A549 (cell line): ENCODE data around the gene KREMEN1. TPM values are rescaled to one million over a fixed set of nuclear protein-coding genes. Genes with fewer than 3 reads are reported as not detected.

Source experiments
- ATAC-seq, 2 experiments: fragments of 200-7000 bp in 1 of 2; fragments of >200 bp in 1 of 2; cut with Nextera tagmentation in 1 of 2; cut with Tn5 transposase in 1 of 2; 3 replicates each; pipeline versions ENCODE4 v1.8.0 to v1.9.1; 2018 to 2020; ENCODE audit warnings: mild to moderate bottlenecking in 1 of 2, moderate library complexity in 1 of 2
- CTCF ChIA-PET: fragments of 300-600 bp; sonication (Branson Sonifier 250); formaldehyde crosslinking; extraction: SDS; loops from one replicate; lab custom pipeline; 2021; ENCODE audit warnings: antibody characterized with exemption, inconsistent platforms; lab: Yijun Ruan, JAX
- POLR2A ChIA-PET: fragments of 350-600 bp; formaldehyde crosslinking; extraction: SDS; loops from one replicate; lab custom pipeline; 2021; ENCODE audit warnings: antibody characterized with exemption, inconsistent platforms; lab: Yijun Ruan, JAX
- DNase-seq, 2 experiments: peaks; one replicate each; pipeline versions ENCODE4 v3.0.0 to v3.0.0-alpha.2; 2011 to 2016; ENCODE audit warnings: low read depth in 1 of 2, low spot score in 1 of 2
- FAIRE-seq: peaks from 2 replicates; lab custom pipeline; 2011; peaks lifted over from hg19 to GRCh38; lab: Jason Lieb, UNC
- H3K27ac ChIP-seq, 2 experiments: fragments of >200 bp; sonication (Bioruptor Twin); formaldehyde crosslinking; 3 replicates each; pipeline ENCODE4 v1.5.1; 2016 to 2017
- H3K4me1 ChIP-seq: fragments of >200 bp; sonication (Bioruptor Twin); formaldehyde crosslinking; 3 replicates; pipeline ENCODE4 v1.6.1; 2016
- H3K4me2 ChIP-seq: fragments of >200 bp; sonication (Bioruptor Twin); formaldehyde crosslinking; 3 replicates; pipeline ENCODE4 v1.6.1; 2016
- H3K4me3 ChIP-seq: fragments of >200 bp; sonication (Bioruptor Twin); formaldehyde crosslinking; 3 replicates; pipeline ENCODE4 v1.5.1; 2016
- H3K9me3 ChIP-seq: fragments of >200 bp; sonication (Bioruptor Twin); formaldehyde crosslinking; 3 replicates; pipeline ENCODE4 v1.6.1; 2016
- BHLHE40 ChIP-seq: IDR thresholded peaks from 2 replicates; pipeline ENCODE4 v1.6.1; 2012; ENCODE audit warnings: low read depth, low read length, inconsistent platforms
- CHD2 ChIP-seq: fragments of 150-350 bp; IDR thresholded peaks from 2 replicates; pipeline ENCODE4 v1.6.1; 2014; ENCODE audit warnings: low read length; ENCODE audit not compliant: partially characterized antibody
- EHF ChIP-seq: fragments of 250-450 bp; sonication (Bioruptor Pico); IDR thresholded peaks from 2 replicates; pipeline ENCODE4 v1.5.0; 2020; ENCODE audit warnings: mild to moderate bottlenecking
- EHMT2 ChIP-seq: fragments of 200-600 bp; sonication (generic); IDR thresholded peaks from 2 replicates; pipeline ENCODE4 v1.6.1; 2016; ENCODE audit warnings: antibody characterized with exemption, low read depth, mild to moderate bottlenecking, moderate library complexity
- FOSB ChIP-seq: fragments of 250-450 bp; sonication (Bioruptor Pico); IDR thresholded peaks from 2 replicates; pipeline ENCODE4 v1.5.0; 2020; ENCODE audit warnings: mild to moderate bottlenecking, moderate library complexity
- FOSL2 ChIP-seq, 2 experiments: fragments of 450-650 bp in 1 of 2; fragments of >200 bp in 1 of 2; sonication (Bioruptor Twin) in 1 of 2; formaldehyde crosslinking; IDR thresholded peaks; 2 replicates each; pipeline versions ENCODE4 v1.5.0 to v1.6.1; 2016 to 2020; ENCODE audit warnings: mild to moderate bottlenecking in 1 of 2, moderate library complexity in 1 of 2
- FOXS1 ChIP-seq: fragments of 250-450 bp; sonication (Bioruptor Pico); IDR thresholded peaks from 2 replicates; pipeline ENCODE4 v1.5.0; 2020; ENCODE audit warnings: mild to moderate bottlenecking, moderate library complexity
- HEYL ChIP-seq: fragments of 250-450 bp; sonication (Bioruptor Pico); IDR thresholded peaks from 2 replicates; pipeline ENCODE4 v1.8.0; 2021; ENCODE audit warnings: mild to moderate bottlenecking, moderate library complexity
- JUNB ChIP-seq: fragments of >200 bp; sonication (Bioruptor Twin); formaldehyde crosslinking; IDR thresholded peaks from 2 replicates; pipeline ENCODE4 v1.6.1; 2016
- NR3C1 ChIP-seq: fragments of >200 bp; sonication (Bioruptor Twin); formaldehyde crosslinking; IDR thresholded peaks from 3 replicates; pipeline ENCODE4 v1.6.1; 2017
- RNF2 ChIP-seq: fragments of 200-600 bp; sonication (generic); IDR thresholded peaks from 2 replicates; pipeline ENCODE4 v1.6.1; 2016; ENCODE audit warnings: low read depth, mild to moderate bottlenecking, antibody characterized with exemption, moderate library complexity, borderline replicate concordance
- SMC3 ChIP-seq: fragments of >200 bp; sonication (Bioruptor Twin); formaldehyde crosslinking; IDR thresholded peaks from 3 replicates; pipeline ENCODE4 v1.6.1; 2018; ENCODE audit warnings: inconsistent platforms
- WGBS: methylation state at CpG from one replicate; pipeline ENCODE4 v1.1.6; 2017; ENCODE audit errors: missing lambda C conversion rate; 5-methylcytosine and 5-hydroxymethylcytosine counted together
- polyA plus RNA-seq, 4 experiments: library from polyadenylated mRNA; depleted of rRNA in 3 of 4; stranded (reverse); fragments of >200 nt; fragmentation: RNase III in 1 of 4; extraction: RNeasy Plus Mini Kit Qiagen cat#74134 plus additional on column Dnase treatment in 1 of 4; gene quantifications; 2 replicates in 3 of 4; 3 replicates in 1 of 4; pipeline ENCODE4 v1.2.3, GENCODE V29; 2011 to 2017
- TF ChIP-seq, protein P1 (sequence below): IDR thresholded peaks from 2 replicates; pipeline ENCODE4 v1.6.1; 2012; ENCODE audit warnings: low read depth, borderline replicate concordance
- TF ChIP-seq, protein P2 (sequence below): fragments of 150-350 bp; IDR thresholded peaks from 2 replicates; pipeline ENCODE4 v1.6.1; 2014; ENCODE audit warnings: low read depth, mild to moderate bottlenecking, low read length
- TF ChIP-seq, protein P3 (sequence below): IDR thresholded peaks from 2 replicates; pipeline ENCODE4 v1.6.1; 2012
- TF ChIP-seq, protein P4 (sequence below): fragments of >200 bp; sonication (Bioruptor Twin); formaldehyde crosslinking; IDR thresholded peaks from 3 replicates; pipeline ENCODE4 v1.5.1; 2016
- TF ChIP-seq, protein P5 (sequence below): fragments of 250-450 bp; sonication (Bioruptor Pico); IDR thresholded peaks from 2 replicates; pipeline ENCODE4 v1.5.0; 2021; ENCODE audit warnings: mild to moderate bottlenecking, moderate library complexity, borderline replicate concordance

KREMEN1 gene
- polyA plus RNA-seq, 2 of the 4 experiments (the other 2 are of a cell fraction), result 1.7 to 2.5 TPM

DNA sequence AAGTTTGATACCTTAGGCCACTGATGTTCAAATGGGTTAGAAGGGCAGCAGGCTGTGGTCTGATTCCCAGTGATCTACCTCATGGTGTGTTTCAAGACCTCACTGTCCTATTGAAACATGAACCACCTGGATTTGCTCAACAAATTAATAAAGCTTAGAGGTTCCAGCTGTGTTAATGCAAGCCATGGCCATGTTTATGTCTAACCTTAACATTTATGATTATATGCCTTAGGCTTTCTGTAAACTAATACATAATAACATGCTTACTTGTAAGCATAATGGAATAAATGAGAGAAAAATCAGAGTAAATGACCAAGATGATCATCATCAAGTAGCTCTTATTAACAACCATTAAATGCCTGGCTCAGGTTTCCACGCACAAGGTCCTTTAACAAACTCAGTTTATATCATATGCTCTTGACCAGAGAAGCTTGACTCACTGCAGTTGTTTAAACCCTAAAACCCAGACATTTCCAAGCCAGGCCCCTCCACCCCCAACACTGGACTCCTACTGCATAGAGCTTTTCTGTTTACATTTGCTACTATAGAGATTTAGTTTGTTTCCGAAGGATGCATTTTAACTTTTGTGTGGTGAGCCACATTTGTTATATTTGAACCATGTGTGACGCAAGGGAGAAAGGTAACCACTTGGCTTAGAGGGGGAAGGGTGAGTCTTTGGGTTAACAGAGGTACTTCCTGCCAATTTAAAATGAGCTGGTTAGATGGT lies 43.7 kb downstream of the KREMEN1 start:
- POLR2A ChIA-PET, result no interaction called here
- WGBS, result 93% methylated on average over 3 of the region's 3 CpGs

DNA sequence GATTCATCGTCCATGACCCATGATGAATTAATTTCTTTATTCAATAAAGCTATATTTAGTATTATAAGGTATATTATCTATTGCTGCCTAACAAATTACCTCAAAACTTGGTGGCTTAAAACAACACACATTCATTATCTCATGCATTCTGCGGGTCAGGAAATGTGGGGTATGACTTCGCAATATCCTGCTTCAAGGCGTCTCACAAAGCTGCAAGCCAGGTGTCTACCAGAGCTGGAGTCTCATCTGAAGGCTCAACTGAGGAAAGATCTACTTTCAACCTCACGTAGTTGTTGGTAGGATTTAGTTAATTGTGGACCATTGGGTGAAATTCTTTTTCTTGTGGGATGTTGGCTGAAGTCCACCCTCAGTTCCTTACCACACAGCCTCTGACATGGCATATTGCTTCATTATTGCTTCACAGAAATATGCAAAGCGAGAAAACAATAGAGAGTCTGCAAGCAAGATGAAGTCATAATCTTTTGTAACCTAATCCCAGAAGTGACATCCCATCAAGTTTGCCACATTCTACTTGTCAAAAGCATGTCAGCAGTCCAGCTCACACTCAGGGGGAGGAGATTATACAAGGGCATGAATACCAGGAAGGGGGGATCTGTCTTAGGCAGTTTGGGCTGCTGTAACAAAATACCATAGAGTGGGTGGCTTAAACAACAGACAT lies 45.1 kb downstream of the KREMEN1 start:
- Histone ChIP-seq H3K27ac (no peak overlapping the region), H3K9me3 (no peaks in the 10 kb centered on the region)
- CTCF ChIA-PET, result interaction anchor here (1.1 kb wide), 1 partner anchor 24 kb away, joined by 3 read pairs; no protein-coding TSS in a partner anchor
- 89% methylated on average over 6 of the region's 6 CpGs for WGBS
- TF ChIP-seq, protein P1, sequence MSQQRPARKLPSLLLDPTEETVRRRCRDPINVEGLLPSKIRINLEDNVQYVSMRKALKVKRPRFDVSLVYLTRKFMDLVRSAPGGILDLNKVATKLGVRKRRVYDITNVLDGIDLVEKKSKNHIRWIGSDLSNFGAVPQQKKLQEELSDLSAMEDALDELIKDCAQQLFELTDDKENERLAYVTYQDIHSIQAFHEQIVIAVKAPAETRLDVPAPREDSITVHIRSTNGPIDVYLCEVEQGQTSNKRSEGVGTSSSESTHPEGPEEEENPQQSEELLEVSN, result no peak
- no peak for TF ChIP-seq SMC3
- TF ChIP-seq JUNB, result no peak
- TF ChIP-seq, protein P2, sequence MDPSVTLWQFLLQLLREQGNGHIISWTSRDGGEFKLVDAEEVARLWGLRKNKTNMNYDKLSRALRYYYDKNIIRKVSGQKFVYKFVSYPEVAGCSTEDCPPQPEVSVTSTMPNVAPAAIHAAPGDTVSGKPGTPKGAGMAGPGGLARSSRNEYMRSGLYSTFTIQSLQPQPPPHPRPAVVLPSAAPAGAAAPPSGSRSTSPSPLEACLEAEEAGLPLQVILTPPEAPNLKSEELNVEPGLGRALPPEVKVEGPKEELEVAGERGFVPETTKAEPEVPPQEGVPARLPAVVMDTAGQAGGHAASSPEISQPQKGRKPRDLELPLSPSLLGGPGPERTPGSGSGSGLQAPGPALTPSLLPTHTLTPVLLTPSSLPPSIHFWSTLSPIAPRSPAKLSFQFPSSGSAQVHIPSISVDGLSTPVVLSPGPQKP, result no peak
- no peak for TF ChIP-seq NR3C1
- TF ChIP-seq CHD2, result no peak
- no peak for TF ChIP-seq FOXS1
- TF ChIP-seq, protein P3, sequence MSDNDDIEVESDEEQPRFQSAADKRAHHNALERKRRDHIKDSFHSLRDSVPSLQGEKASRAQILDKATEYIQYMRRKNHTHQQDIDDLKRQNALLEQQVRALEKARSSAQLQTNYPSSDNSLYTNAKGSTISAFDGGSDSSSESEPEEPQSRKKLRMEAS, result no peak
- TF ChIP-seq, protein P4, sequence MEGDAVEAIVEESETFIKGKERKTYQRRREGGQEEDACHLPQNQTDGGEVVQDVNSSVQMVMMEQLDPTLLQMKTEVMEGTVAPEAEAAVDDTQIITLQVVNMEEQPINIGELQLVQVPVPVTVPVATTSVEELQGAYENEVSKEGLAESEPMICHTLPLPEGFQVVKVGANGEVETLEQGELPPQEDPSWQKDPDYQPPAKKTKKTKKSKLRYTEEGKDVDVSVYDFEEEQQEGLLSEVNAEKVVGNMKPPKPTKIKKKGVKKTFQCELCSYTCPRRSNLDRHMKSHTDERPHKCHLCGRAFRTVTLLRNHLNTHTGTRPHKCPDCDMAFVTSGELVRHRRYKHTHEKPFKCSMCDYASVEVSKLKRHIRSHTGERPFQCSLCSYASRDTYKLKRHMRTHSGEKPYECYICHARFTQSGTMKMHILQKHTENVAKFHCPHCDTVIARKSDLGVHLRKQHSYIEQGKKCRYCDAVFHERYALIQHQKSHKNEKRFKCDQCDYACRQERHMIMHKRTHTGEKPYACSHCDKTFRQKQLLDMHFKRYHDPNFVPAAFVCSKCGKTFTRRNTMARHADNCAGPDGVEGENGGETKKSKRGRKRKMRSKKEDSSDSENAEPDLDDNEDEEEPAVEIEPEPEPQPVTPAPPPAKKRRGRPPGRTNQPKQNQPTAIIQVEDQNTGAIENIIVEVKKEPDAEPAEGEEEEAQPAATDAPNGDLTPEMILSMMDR, result no peak
- TF ChIP-seq, all 56 proteins: peak for 0
- FAIRE-seq (no peak), DNase-seq (no peak), ATAC-seq (no peak)
- H3K4me1 ChIP-seq, result no peaks in the 10 kb centered on the region
- H3K4me2 ChIP-seq, result no peak overlapping the region
- no peak overlapping the region for H3K4me3 ChIP-seq
- POLR2A ChIA-PET, result no interaction called here

More for the DNA sequence above, 43.7 kb downstream of the KREMEN1 start:
- Histone ChIP-seq H3K27ac (no peak overlapping the region), H3K4me3 (no peak overlapping the region), H3K4me1 (no peaks in the 10 kb centered on the region), H3K9me3 (no peaks in the 10 kb centered on the region), H3K4me2 (no peak overlapping the region)
- CTCF ChIA-PET, result interaction anchor here (1.3 kb wide), 1 partner anchor 9 kb away, joined by 4 read pairs; no protein-coding TSS in a partner anchor
- DNase-seq (no peak), ATAC-seq (no peak), FAIRE-seq (no peak)
- TF ChIP-seq NR3C1, result no peak
- no peak for TF ChIP-seq EHMT2
- TF ChIP-seq HEYL (CRISPR knock-in tag), result no peak
- TF ChIP-seq EHF (CRISPR knock-in tag), result no peak
- TF ChIP-seq FOXS1, result no peak
- TF ChIP-seq FOSL2 (IDR thresholded peaks at IDR 0.05), result no peak
- no peak for TF ChIP-seq FOSL2 (CRISPR knock-in tag; IDR thresholded peaks at IDR 0.05)
- TF ChIP-seq, protein P5, sequence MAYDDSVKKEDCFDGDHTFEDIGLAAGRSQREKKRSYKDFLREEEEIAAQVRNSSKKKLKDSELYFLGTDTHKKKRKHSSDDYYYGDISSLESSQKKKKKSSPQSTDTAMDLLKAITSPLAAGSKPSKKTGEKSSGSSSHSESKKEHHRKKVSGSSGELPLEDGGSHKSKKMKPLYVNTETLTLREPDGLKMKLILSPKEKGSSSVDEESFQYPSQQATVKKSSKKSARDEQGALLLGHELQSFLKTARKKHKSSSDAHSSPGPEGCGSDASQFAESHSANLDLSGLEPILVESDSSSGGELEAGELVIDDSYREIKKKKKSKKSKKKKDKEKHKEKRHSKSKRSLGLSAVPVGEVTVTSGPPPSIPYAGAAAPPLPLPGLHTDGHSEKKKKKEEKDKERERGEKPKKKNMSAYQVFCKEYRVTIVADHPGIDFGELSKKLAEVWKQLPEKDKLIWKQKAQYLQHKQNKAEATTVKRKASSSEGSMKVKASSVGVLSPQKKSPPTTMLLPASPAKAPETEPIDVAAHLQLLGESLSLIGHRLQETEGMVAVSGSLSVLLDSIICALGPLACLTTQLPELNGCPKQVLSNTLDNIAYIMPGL (CRISPR knock-in tag), result no peak
- TF ChIP-seq FOSB (CRISPR knock-in tag), result no peak
- TF ChIP-seq BHLHE40, result no peak
- TF ChIP-seq RNF2, result no peak
